HuH-7 (cell line): Measurements from ENCODE around the gene NTM.
"Not testable (repeated sequence)": the region's sequence is repeated elsewhere in the genome, so short reads cannot be mapped to it uniquely, and the experiment has no call there.

Source experiments
- DNase-seq: peaks from one replicate; pipeline ENCODE4 v3.0.0; 2011; ENCODE audit warnings: low spot score

Gene NTM

DNA sequence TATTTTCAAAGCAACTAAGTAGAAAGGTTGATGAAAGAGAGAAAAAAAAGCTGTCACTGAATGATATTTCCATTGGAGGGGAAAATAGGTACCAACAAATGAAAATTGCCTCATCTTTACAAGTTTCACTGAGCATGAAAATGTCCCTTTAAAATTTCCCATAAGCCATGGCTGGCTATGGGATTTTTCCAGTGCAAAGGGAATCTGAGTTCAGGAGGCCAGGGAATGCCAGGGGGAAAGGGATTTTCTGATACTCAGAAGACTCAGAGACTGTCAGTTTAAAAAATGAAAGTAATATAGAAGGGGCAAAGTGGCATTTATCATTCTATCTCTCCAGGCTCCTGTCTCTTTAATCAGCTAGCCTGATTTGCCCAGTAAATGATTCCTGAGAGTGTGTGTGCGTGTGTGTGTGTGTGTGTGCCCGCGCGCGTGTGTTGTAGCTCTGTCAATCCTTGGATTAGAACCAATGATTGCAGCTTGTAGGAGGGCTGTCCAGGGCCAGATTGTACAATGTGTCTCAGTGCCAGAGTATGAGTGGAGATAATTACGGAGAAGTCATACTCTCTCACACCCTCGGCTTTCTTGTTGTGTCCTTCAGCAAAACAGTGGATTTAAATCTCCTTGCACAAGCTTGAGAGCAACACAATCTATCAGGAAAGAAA lies at the start of gene NTM:
NTM (plus strand) TSS at position 526 of the 662 bp plus-strand sequence.
- no peak for DNase-seq

DNA sequence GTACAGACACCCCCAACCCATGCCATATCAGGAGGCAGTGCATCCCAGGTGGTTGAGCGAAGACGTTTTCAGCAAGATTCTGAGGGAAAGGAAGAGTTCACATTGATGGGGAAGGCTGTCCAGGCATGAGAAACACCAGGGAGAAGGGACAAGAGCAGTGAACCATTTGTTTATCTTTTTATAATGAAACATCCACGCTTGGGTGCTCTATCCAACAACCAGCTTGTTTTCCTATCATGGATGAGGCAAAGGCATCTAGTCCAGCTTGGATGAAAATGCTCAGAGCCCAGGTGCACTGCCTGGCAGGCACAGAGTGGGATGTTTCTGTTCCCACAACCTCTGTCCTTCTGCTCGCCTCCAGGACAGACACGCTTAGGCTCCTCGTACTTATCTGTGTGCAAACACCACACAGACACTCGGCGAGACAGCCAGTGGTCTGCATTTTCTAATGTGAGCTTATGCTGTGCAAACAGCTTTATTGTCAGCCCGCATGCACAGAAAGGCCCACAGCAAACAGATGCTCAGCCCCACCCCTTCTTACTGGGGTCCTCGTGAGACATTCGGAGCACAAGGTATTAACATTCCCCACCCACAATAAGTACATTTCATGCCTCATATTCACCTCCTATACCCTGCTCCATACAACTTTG lies 45.4 kb upstream of the NTM start:
- no peak for DNase-seq

GRCh38 chr11:131326829-131327228 lies 43.6 kb upstream of the NTM start:
- DNase-seq, result no peak

DNA sequence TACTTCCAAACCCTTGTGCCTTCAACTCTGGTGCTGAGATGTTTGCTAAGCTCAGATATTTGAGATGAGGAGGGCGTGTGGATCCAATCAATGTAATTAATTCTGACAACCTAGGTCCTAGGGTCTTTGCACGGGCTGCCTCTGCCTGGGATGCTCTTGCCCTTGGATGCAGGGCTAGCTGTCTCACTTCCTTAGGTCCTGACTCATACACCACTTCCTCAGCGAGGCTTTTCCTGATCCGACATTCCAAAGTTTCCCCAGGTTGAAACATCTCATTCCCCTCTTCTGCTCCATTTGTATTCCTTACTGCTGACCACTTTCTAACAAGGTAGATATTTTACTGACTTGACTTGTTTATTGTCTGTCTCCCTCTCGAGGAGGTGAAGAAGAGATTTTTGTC lies 43.0 kb upstream of the NTM start:
- DNase-seq, result no peak

- DNase-seq, result no peak
These were observed 41.6 kb upstream of the NTM start for GRCh38 chr11:131328843-131329242.

DNA sequence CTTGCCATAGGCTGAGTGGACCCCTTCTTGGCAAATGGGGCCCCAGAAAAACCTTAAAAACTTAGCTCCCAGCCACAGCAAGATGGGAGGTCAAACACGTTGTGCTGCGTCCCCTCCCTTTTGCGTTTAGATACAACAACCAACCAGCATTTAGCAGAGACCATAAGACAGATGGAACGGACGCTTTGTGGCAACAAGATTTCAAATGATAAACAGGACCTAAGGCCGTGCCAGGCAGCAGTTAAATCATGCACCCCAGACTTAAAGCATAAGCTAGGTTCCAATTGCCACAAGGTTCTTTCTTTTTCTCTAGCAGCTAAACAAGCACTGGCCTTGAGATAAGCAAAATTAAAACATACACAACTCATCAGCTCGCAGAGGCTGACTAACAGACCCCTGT lies 39.4 kb upstream of the NTM start:
- no peak for DNase-seq

DNA sequence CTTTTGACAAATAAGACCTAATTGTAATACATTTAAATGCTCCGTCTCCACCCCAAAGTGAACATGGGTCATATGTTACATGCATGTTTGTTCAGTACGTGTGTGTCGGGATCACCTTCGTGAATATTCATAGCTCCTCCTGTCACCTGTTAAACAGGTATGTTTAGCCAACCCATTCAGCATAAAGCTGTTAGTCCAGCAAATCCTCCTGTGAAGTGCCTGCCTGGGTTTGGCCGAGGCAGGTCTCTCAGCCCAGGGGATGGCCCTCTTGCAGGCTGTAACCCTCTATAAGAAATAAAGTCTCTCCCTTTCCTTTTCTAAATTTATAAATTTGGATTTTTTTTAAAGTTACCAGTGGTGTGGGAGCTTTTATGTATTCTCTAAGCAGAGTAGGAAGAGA lies 38.9 kb upstream of the NTM start:
- DNase-seq, result no peak

GRCh38 chr11:131334601-131335000 lies 35.8 kb upstream of the NTM start:
- DNase-seq, result no peak

DNA sequence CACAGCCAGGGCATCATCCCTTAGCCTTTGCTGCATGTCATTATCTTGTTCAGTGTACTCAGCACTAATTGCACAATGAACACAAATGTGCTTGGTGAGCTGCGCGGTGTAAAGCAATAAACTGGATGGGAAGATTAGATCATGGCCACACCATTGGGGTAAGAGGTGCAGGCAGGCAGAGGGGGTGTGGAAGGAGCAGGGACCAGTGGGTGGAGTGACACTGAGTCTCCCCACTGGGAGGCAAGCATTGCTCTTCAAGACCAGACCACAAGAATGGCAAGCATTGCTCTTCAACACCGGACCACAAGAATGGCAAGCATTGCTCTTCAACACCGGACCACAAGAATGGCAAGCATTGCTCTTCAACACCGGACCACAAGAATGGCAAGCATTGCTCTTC lies 28.5 kb upstream of the NTM start:
- DNase-seq, result not testable (repeated sequence)

DNA sequence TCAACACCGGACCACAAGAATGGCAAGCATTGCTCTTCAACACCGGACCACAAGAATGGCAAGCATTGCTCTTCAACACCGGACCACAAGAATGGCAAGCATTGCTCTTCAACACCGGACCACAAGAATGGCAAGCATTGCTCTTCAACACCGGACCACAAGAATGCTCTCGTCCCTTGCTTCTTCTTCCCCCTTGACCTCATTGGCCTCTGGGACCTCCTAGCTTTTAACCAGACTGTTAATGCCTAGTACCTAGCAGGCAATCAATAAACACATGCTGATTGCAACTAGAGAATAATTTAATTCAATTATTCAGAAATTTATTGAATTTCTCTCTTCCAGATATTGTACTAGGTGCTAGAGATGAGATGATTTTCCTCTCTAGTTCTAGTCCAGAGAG lies 28.0 kb upstream of the NTM start:
- DNase-seq, result not testable (repeated sequence)

DNA sequence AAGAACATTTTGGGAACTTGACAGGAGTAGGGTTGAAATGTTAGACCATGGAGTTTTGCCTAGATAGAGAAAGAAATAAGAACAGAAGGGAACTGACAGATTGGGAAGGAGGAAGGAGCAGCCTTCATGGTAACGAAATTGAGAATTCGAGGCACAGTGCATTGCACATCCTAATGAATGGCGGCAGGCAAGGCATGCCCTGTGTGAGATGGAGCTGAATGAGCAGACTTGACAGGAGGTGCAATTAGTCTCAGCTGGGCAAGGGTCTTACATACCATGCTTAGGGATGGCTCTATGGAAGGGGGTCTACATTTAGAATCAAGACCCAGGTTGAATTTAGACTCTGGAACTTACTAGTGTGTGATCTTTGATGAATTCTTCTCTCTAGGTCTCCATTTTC lies 25.0 kb upstream of the NTM start:
- DNase-seq, result no peak

GRCh38 chr11:131349368-131350086 lies 20.9 kb upstream of the NTM start:
- DNase-seq, result no peak

GRCh38 chr11:131350872-131351271 lies 19.5 kb upstream of the NTM start:
- no peak for DNase-seq

DNA sequence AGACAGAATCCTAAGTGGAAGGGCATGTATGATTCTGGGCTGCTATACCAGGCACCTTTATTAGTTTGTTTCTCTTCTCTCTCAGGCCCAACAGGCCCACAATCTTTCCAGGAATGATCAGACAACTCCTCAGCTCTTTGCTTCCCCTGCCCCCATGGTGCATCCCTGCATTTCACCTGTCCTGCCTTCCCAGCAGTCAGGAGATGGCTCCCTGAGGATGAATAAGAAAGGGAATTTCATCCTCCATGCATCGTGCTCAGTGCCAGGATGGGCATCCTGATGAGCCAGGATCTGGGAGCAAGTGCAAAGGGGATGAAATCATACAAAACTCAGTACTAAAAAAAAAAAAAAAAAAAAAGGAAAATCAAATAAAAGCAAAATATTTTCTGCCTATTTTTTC lies 18.6 kb upstream of the NTM start:
- DNase-seq, result no peak

DNA sequence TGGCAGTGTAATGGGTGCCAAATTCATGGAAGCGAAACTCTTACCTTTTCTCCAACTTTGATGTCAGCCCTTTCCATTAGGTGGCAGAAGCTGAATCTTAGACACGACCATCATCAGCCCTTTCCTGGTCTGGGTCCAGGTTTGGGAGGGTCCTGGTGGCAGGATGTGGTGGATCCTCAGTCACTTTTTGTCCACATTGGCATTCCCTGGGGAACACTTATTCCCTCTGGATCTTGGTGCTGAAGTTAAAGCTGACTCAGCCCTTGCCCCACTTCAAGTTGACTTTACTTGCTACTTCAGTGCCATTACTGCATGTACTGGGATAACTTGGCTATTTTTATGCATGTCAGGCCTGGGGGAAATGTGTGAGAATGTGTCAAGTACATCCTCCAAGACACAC lies 16.6 kb upstream of the NTM start:
- no peak for DNase-seq

DNA sequence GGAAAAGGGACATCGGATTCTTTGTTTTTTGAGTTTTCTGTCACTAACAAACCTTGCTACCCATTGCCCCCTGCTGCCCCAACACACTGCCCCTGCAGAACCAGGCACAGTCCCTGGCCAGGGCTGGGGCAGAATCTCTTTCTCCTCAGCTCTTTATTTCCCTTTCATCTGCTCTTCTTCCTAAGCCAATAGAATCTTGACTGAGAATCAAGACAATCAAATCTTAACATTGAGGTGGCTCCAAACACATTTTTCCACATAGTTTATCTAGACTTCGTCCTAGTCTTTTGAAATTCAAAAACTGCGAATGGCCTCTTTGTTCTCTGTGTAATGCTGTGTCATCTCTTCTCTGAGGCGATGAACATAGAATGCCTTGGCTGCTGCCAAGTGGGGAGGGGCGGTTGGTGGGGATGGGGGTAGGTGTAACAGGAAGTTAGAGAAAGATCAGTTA lies 16.1 kb upstream of the NTM start:
- DNase-seq, result no peak

GRCh38 chr11:131356206-131356605 lies 14.2 kb upstream of the NTM start:
- DNase-seq, result no peak

- DNase-seq, result no peak
These were observed 5.0 kb upstream of the NTM start for GRCh38 chr11:131365329-131365930.

- no peak for DNase-seq
These were observed 731 bp downstream of the NTM start for GRCh38 chr11:131370901-131371790.

GRCh38 chr11:131371791-131372104 lies 1.3 kb downstream of the NTM start:
- no peak for DNase-seq

- DNase-seq, result no peak
These were observed 2.0 kb downstream of the NTM start for GRCh38 chr11:131372234-131372962.
